ENCODE measurements around the gene OPCML. TPM values are rescaled to one million over a fixed set of nuclear protein-coding genes. Genes with fewer than 3 reads are reported as not detected.

OPCML gene
- total RNA-seq, 1 donor from 2014 or later = under 0.01 TPM

- Histone ChIP-seq H3K27ac (ENCODE audit: low read depth, low read length) (no peak overlapping the region), H3K27me3 (ENCODE audit: control insufficient read depth in 3 of 3, insufficient read depth in 3 of 3, low read length in 3 of 3) (peaks cover 0 to 40% (median 20%) of the 10 kb centered on the region in 3 donors), H3K4me1 (ENCODE audit: control insufficient read depth in 3 of 3, insufficient read depth in 3 of 3, low read length in 3 of 3) (no peaks in the 10 kb centered on the region), H3K36me3 (ENCODE audit: control insufficient read depth in 3 of 3, insufficient read depth in 3 of 3, low read length in 3 of 3) (no peaks in the 10 kb centered on the region), H3K9ac (ENCODE audit: low read depth in 1 of 3, low read length in 3 of 3) (no peak overlapping the region), H3K9me3 (ENCODE audit: control insufficient read depth in 3 of 3, low read length in 3 of 3) (no peaks in the 10 kb centered on the region), H3K4me3 (ENCODE audit: low read length in 3 of 3) (no peak overlapping the region)
These were observed 493.5 kb downstream of the OPCML start for GRCh38 chr11:133038850-133039249.

- H3K27ac ChIP-seq (ENCODE audit: low read depth, low read length) = no peak overlapping the region
- H3K27me3 ChIP-seq (ENCODE audit: control insufficient read depth in 3 of 3, insufficient read depth in 3 of 3, low read length in 3 of 3) = peaks cover 0 to 18% (median 12%) of the 10 kb centered on the region in 3 donors
- no peaks in the 10 kb centered on the region for H3K4me1 ChIP-seq (ENCODE audit: control insufficient read depth in 3 of 3, insufficient read depth in 3 of 3, low read length in 3 of 3)
- no peaks in the 10 kb centered on the region for H3K36me3 ChIP-seq (ENCODE audit: control insufficient read depth in 3 of 3, insufficient read depth in 3 of 3, low read length in 3 of 3)
- no peak overlapping the region for H3K4me3 ChIP-seq (ENCODE audit: low read length in 3 of 3)
- no peaks in the 10 kb centered on the region for H3K9me3 ChIP-seq (ENCODE audit: control insufficient read depth in 3 of 3, low read length in 3 of 3)
- H3K9ac ChIP-seq (ENCODE audit: low read depth in 1 of 3, low read length in 3 of 3) = no peak overlapping the region
These were observed 497.4 kb downstream of the OPCML start for GRCh38 chr11:133034929-133035328.

- Histone ChIP-seq H3K36me3 (ENCODE audit: control insufficient read depth in 3 of 3, insufficient read depth in 3 of 3, low read length in 3 of 3) (no peaks in the 10 kb centered on the region), H3K9ac (ENCODE audit: low read depth in 1 of 3, low read length in 3 of 3) (no peak overlapping the region), H3K27ac (ENCODE audit: low read depth, low read length) (no peak overlapping the region), H3K4me3 (ENCODE audit: low read length in 3 of 3) (no peak overlapping the region), H3K4me1 (ENCODE audit: control insufficient read depth in 3 of 3, insufficient read depth in 3 of 3, low read length in 3 of 3) (no peaks in the 10 kb centered on the region), H3K9me3 (ENCODE audit: control insufficient read depth in 3 of 3, low read length in 3 of 3) (no peaks in the 10 kb centered on the region), H3K27me3 (ENCODE audit: control insufficient read depth in 3 of 3, insufficient read depth in 3 of 3, low read length in 3 of 3) (peaks cover 0 to 2% (median 0%) of the 10 kb centered on the region in 3 donors)
These were observed 503.2 kb downstream of the OPCML start for GRCh38 chr11:133029107-133029506.

- H3K27me3 ChIP-seq (ENCODE audit: control insufficient read depth in 3 of 3, insufficient read depth in 3 of 3, low read length in 3 of 3) = no peaks in the 10 kb centered on the region
- H3K9me3 ChIP-seq (ENCODE audit: control insufficient read depth in 3 of 3, low read length in 3 of 3) = no peaks in the 10 kb centered on the region
- peaks cover 0 to 2% (median 0%) of the 10 kb centered on the region in 3 donors for H3K4me1 ChIP-seq (ENCODE audit: control insufficient read depth in 3 of 3, insufficient read depth in 3 of 3, low read length in 3 of 3)
- no peak overlapping the region for H3K27ac ChIP-seq (ENCODE audit: low read depth, low read length)
- no peak overlapping the region for H3K4me3 ChIP-seq (ENCODE audit: low read length in 3 of 3)
- no peaks in the 10 kb centered on the region for H3K36me3 ChIP-seq (ENCODE audit: control insufficient read depth in 3 of 3, insufficient read depth in 3 of 3, low read length in 3 of 3)
- H3K9ac ChIP-seq (ENCODE audit: low read depth in 1 of 3, low read length in 3 of 3) = no peak overlapping the region
These were observed 505.3 kb downstream of the OPCML start for GRCh38 chr11:133026952-133027351.

- H3K27ac ChIP-seq (ENCODE audit: low read depth, low read length) = no peak overlapping the region
- H3K9ac ChIP-seq (ENCODE audit: low read depth in 1 of 3, low read length in 3 of 3) = no peak overlapping the region
- H3K4me3 ChIP-seq (ENCODE audit: low read length in 3 of 3) = no peak overlapping the region
- H3K4me1 ChIP-seq (ENCODE audit: control insufficient read depth in 3 of 3, insufficient read depth in 3 of 3, low read length in 3 of 3) = peaks cover 0 to 2% (median 0%) of the 10 kb centered on the region in 3 donors
- peaks cover 0 to 10% (median 0%) of the 10 kb centered on the region in 3 donors for H3K27me3 ChIP-seq (ENCODE audit: control insufficient read depth in 3 of 3, insufficient read depth in 3 of 3, low read length in 3 of 3)
- no peaks in the 10 kb centered on the region for H3K36me3 ChIP-seq (ENCODE audit: control insufficient read depth in 3 of 3, insufficient read depth in 3 of 3, low read length in 3 of 3)
- no peaks in the 10 kb centered on the region for H3K9me3 ChIP-seq (ENCODE audit: control insufficient read depth in 3 of 3, low read length in 3 of 3)
These were observed 508.0 kb downstream of the OPCML start for GRCh38 chr11:133024301-133024700.

- Histone ChIP-seq H3K36me3 (ENCODE audit: control insufficient read depth in 3 of 3, insufficient read depth in 3 of 3, low read length in 3 of 3) (no peaks in the 10 kb centered on the region), H3K4me1 (ENCODE audit: control insufficient read depth in 3 of 3, insufficient read depth in 3 of 3, low read length in 3 of 3) (peaks cover 0 to 2% (median 0%) of the 10 kb centered on the region in 3 donors), H3K27me3 (ENCODE audit: control insufficient read depth in 3 of 3, insufficient read depth in 3 of 3, low read length in 3 of 3) (peaks cover 0 to 10% (median 0%) of the 10 kb centered on the region in 3 donors), H3K9ac (ENCODE audit: low read depth in 1 of 3, low read length in 3 of 3) (no peak overlapping the region), H3K4me3 (ENCODE audit: low read length in 3 of 3) (no peak overlapping the region), H3K9me3 (ENCODE audit: control insufficient read depth in 3 of 3, low read length in 3 of 3) (no peaks in the 10 kb centered on the region), H3K27ac (ENCODE audit: low read depth, low read length) (no peak overlapping the region)
These were observed 509.1 kb downstream of the OPCML start for GRCh38 chr11:133023232-133023631.

GRCh38 chr11:133021553-133021952, 510.7 kb downstream of the OPCML start:
- Histone ChIP-seq H3K36me3 (ENCODE audit: control insufficient read depth in 3 of 3, insufficient read depth in 3 of 3, low read length in 3 of 3) (no peaks in the 10 kb centered on the region), H3K27ac (ENCODE audit: low read depth, low read length) (no peak overlapping the region), H3K27me3 (ENCODE audit: control insufficient read depth in 3 of 3, insufficient read depth in 3 of 3, low read length in 3 of 3) (peaks cover 0 to 10% (median 0%) of the 10 kb centered on the region in 3 donors), H3K9me3 (ENCODE audit: control insufficient read depth in 3 of 3, low read length in 3 of 3) (no peaks in the 10 kb centered on the region), H3K4me1 (ENCODE audit: control insufficient read depth in 3 of 3, insufficient read depth in 3 of 3, low read length in 3 of 3) (peaks cover 0 to 2% (median 0%) of the 10 kb centered on the region in 3 donors), H3K9ac (ENCODE audit: low read depth in 1 of 3, low read length in 3 of 3) (no peak overlapping the region), H3K4me3 (ENCODE audit: low read length in 3 of 3) (no peak overlapping the region)

- Histone ChIP-seq H3K4me3 (ENCODE audit: low read length in 3 of 3) (no peak overlapping the region), H3K9ac (ENCODE audit: low read depth in 1 of 3, low read length in 3 of 3) (no peak overlapping the region), H3K9me3 (ENCODE audit: control insufficient read depth in 3 of 3, low read length in 3 of 3) (no peaks in the 10 kb centered on the region), H3K27me3 (ENCODE audit: control insufficient read depth in 3 of 3, insufficient read depth in 3 of 3, low read length in 3 of 3) (peaks cover 0 to 12% (median 0%) of the 10 kb centered on the region in 3 donors), H3K4me1 (ENCODE audit: control insufficient read depth in 3 of 3, insufficient read depth in 3 of 3, low read length in 3 of 3) (peaks cover 0 to 2% (median 0%) of the 10 kb centered on the region in 3 donors), H3K27ac (ENCODE audit: low read depth, low read length) (no peak overlapping the region), H3K36me3 (ENCODE audit: control insufficient read depth in 3 of 3, insufficient read depth in 3 of 3, low read length in 3 of 3) (no peaks in the 10 kb centered on the region)
These were observed 512.0 kb downstream of the OPCML start for GRCh38 chr11:133020372-133020714.

GRCh38 chr11:133019545-133020371, 512.5 kb downstream of the OPCML start:
- no peaks in the 10 kb centered on the region for H3K36me3 ChIP-seq (ENCODE audit: control insufficient read depth in 3 of 3, insufficient read depth in 3 of 3, low read length in 3 of 3)
- no peaks in the 10 kb centered on the region for H3K9me3 ChIP-seq (ENCODE audit: control insufficient read depth in 3 of 3, low read length in 3 of 3)
- H3K4me3 ChIP-seq (ENCODE audit: low read length in 3 of 3) = no peak overlapping the region
- peaks cover 0 to 12% (median 0%) of the 10 kb centered on the region in 3 donors for H3K27me3 ChIP-seq (ENCODE audit: control insufficient read depth in 3 of 3, insufficient read depth in 3 of 3, low read length in 3 of 3)
- H3K27ac ChIP-seq (ENCODE audit: low read depth, low read length) = no peak overlapping the region
- peaks cover 0 to 2% (median 0%) of the 10 kb centered on the region in 3 donors for H3K4me1 ChIP-seq (ENCODE audit: control insufficient read depth in 3 of 3, insufficient read depth in 3 of 3, low read length in 3 of 3)
- H3K9ac ChIP-seq (ENCODE audit: low read depth in 1 of 3, low read length in 3 of 3) = no peak overlapping the region

GRCh38 chr11:133015457-133015856, 516.8 kb downstream of the OPCML start:
- Histone ChIP-seq H3K4me3 (ENCODE audit: low read length in 3 of 3) (no peak overlapping the region), H3K27ac (ENCODE audit: low read depth, low read length) (no peak overlapping the region), H3K4me1 (ENCODE audit: control insufficient read depth in 3 of 3, insufficient read depth in 3 of 3, low read length in 3 of 3) (no peaks in the 10 kb centered on the region), H3K9ac (ENCODE audit: low read depth in 1 of 3, low read length in 3 of 3) (no peak overlapping the region), H3K27me3 (ENCODE audit: control insufficient read depth in 3 of 3, insufficient read depth in 3 of 3, low read length in 3 of 3) (peaks cover 0 to 7% (median 0%) of the 10 kb centered on the region in 3 donors), H3K9me3 (ENCODE audit: control insufficient read depth in 3 of 3, low read length in 3 of 3) (no peaks in the 10 kb centered on the region), H3K36me3 (ENCODE audit: control insufficient read depth in 3 of 3, insufficient read depth in 3 of 3, low read length in 3 of 3) (no peaks in the 10 kb centered on the region)

Data from skeletal muscle tissue (tissue), 4 donors.